DND-41 (cell line): ENCODE measurements around the gene IAPP.
"Not testable (repeated sequence)": the region's sequence is repeated elsewhere in the genome, so short reads cannot be mapped to it uniquely, and the experiment has no call there.

Experiments
- ATAC-seq: fragments of 200-7000 bp; cut with Tn5 transposase; 3 replicates; pipeline ENCODE4 v1.9.1; 2021; ENCODE audit warnings: low read depth; ENCODE audit not compliant: insufficient read depth
- DNase-seq: peaks from one replicate; pipeline ENCODE4 v3.0.0-alpha.2; 2020
- H2AFZ ChIP-seq: 2 replicates; pipeline ENCODE4 v1.6.0; 2012; ENCODE audit warnings: low read depth, low read length
- H3K27ac ChIP-seq: 2 replicates; pipeline ENCODE4 v1.5.1; 2012; ENCODE audit warnings: low read length, inconsistent platforms
- H3K27me3 ChIP-seq: fragments of 200-600 bp; sonication (generic); 2 replicates; pipeline ENCODE4 v1.6.0; 2012; ENCODE audit warnings: low read length, mild to moderate bottlenecking, inconsistent platforms; ENCODE audit not compliant: insufficient read depth, poor library complexity
- H3K36me3 ChIP-seq: 2 replicates; pipeline ENCODE4 v1.5.1; 2012; ENCODE audit warnings: low read length, inconsistent platforms; ENCODE audit not compliant: insufficient read depth
- H3K4me1 ChIP-seq: 2 replicates; pipeline ENCODE4 v1.5.1; 2012; ENCODE audit warnings: mild to moderate bottlenecking, low read length; ENCODE audit not compliant: insufficient read depth
- H3K4me2 ChIP-seq: 2 replicates; pipeline ENCODE4 v1.6.0; 2012; ENCODE audit warnings: mild to moderate bottlenecking, moderate library complexity, low read length, inconsistent platforms; ENCODE audit not compliant: insufficient read depth
- H3K4me3 ChIP-seq, 2 experiments: fragments of 200-600 bp in 1 of 2; shearing (Covaris generic) in 1 of 2; 2 replicates each; pipeline ENCODE4 v1.5.1; 2012 to 2016; ENCODE audit warnings: inconsistent platforms in 2 of 2, low read length in 2 of 2, mild to moderate bottlenecking in 2 of 2, low read depth in 1 of 2, moderate library complexity in 1 of 2
- H3K79me2 ChIP-seq: 2 replicates; pipeline ENCODE4 v1.6.0; 2012; ENCODE audit warnings: low read length, inconsistent platforms; ENCODE audit not compliant: insufficient read depth
- H3K9ac ChIP-seq: 2 replicates; pipeline ENCODE4 v1.6.0; 2012; ENCODE audit warnings: low read depth, mild to moderate bottlenecking, inconsistent platforms, low read length, moderate library complexity
- H3K9me3 ChIP-seq: 2 replicates; pipeline ENCODE4 v1.5.1; 2012; ENCODE audit warnings: low read length, moderate library complexity, mild to moderate bottlenecking, inconsistent platforms; ENCODE audit not compliant: insufficient read depth, severe bottlenecking
- H4K20me1 ChIP-seq: 2 replicates; pipeline ENCODE4 v1.6.0; 2012; ENCODE audit warnings: low read length; ENCODE audit not compliant: insufficient read depth
- EZH2 ChIP-seq: IDR thresholded peaks from 3 replicates; pipeline ENCODE4 v1.6.1; 2012; ENCODE audit warnings: borderline replicate concordance, low read depth, mild to moderate bottlenecking, moderate library complexity, low read length, inconsistent platforms; ENCODE audit not compliant: severe bottlenecking
- TF ChIP-seq, protein P1 (sequence below): IDR thresholded peaks from 2 replicates; pipeline ENCODE4 v1.5.1; 2012; ENCODE audit warnings: borderline replicate concordance, low read length, moderate library complexity, mild to moderate bottlenecking; ENCODE audit not compliant: poor library complexity, severe bottlenecking; ENCODE audit errors: extremely low read depth

IAPP gene

DNA sequence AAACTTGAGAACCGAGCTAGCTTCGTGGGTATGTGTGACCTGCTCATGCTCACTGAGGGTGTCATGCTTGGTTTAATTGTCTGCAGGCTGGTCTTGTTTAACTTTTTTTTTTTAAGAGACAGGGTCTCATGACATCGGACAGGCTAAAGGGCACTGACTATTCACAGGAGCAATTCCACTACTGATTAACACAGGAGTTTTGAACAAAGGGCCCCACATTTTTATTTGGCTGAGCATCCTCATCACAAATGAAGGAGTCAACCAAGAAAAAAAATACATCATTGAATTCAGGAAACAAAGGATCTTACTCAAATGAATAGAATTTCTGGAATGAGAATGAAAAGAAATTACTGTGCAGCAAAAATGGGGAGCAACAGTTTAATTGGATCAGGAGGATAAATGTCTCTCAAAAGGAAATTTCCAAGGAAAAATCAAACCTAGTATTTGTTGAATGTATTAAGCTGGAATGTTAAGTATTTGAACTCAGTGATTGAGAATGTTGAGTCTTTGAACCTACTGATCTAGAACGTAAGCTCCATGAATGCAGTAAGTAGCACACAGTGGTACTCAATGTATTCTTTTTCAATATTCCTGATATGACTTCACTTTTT, 43.9 kb downstream of the IAPP start:
- DNase-seq, result no peak
- H2AFZ ChIP-seq, result no peak overlapping the region
- no peak overlapping the region for H3K27ac ChIP-seq

DNA sequence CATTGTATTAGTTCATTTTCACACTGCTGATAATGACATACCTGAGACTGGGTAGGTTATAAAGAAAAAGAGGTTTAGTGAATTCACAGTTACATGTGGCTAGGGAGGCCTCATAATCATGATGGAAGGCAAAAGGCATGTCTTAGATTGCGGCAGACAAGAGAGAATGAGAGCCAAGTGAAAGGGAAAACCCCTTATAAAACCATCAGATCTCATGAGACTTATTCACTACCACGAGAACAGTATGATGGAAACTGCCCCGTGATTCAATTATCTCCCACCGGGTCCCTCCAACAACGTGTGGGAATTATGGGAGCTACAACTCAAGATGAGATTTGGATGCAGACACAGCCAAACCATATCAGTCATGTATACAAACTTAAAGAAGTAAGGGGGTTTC, 45.7 kb downstream of the IAPP start:
- not testable (repeated sequence) for H3K36me3 ChIP-seq, H3K4me3 ChIP-seq, H2AFZ ChIP-seq, H3K79me2 ChIP-seq, H3K4me2 ChIP-seq, H3K27me3 ChIP-seq, ATAC-seq, H3K27ac ChIP-seq, H3K4me1 ChIP-seq, H3K9ac ChIP-seq, H4K20me1 ChIP-seq, DNase-seq, H3K9me3 ChIP-seq

More for the DNA sequence above, 43.9 kb downstream of the IAPP start:
- Histone ChIP-seq H3K4me2 (no peak overlapping the region), H3K9me3 (no peaks in the 10 kb centered on the region), H3K27me3 (no peaks in the 10 kb centered on the region), H3K9ac (no peak overlapping the region), H4K20me1 (no peaks in the 10 kb centered on the region), H3K36me3 (no peaks in the 10 kb centered on the region), H3K4me1 (no peaks in the 10 kb centered on the region), H3K4me3 (no peak overlapping the region), H3K79me2 (no peaks in the 10 kb centered on the region)
- TF ChIP-seq EZH2, result no peak
- TF ChIP-seq, protein P1, sequence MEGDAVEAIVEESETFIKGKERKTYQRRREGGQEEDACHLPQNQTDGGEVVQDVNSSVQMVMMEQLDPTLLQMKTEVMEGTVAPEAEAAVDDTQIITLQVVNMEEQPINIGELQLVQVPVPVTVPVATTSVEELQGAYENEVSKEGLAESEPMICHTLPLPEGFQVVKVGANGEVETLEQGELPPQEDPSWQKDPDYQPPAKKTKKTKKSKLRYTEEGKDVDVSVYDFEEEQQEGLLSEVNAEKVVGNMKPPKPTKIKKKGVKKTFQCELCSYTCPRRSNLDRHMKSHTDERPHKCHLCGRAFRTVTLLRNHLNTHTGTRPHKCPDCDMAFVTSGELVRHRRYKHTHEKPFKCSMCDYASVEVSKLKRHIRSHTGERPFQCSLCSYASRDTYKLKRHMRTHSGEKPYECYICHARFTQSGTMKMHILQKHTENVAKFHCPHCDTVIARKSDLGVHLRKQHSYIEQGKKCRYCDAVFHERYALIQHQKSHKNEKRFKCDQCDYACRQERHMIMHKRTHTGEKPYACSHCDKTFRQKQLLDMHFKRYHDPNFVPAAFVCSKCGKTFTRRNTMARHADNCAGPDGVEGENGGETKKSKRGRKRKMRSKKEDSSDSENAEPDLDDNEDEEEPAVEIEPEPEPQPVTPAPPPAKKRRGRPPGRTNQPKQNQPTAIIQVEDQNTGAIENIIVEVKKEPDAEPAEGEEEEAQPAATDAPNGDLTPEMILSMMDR, result no peak
- no peak for ATAC-seq

DNA sequence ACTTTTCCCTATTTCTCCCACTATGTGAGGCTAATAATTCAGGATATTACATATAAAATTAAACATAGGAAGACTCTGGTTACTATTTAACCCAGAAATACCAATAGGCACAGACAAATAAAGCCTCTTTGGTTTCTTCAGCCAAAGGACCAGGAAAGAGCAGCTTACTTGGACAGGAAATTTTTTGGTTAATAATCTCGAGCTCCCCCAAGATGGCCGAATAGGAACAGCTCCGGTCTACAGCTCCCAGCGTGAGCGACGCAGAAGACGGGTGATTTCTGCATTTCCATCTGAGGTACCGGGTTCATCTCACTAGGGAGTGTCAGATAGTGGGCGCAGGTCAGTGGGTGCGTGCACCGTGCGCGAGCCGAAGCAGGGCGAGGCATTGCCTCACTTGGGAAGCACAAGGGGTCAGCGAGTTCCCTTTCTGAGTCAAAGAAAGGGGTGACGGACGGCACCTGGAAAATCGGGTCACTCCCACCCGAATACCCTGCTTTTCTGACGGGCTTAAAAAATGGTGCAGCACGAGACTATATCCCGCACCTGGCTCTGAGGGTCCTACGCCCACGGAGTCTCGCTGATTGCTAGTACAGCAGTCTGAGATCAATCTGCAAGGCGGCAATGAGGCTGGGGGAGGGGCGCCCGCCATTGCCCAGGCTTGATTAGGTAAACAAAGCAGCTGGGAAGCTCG, 46.5 kb downstream of the IAPP start:
- H3K79me2 ChIP-seq, H3K9ac ChIP-seq, H3K4me2 ChIP-seq, ATAC-seq, H3K4me3 ChIP-seq, H3K9me3 ChIP-seq, H3K36me3 ChIP-seq, H3K27me3 ChIP-seq, DNase-seq, H3K4me1 ChIP-seq, H4K20me1 ChIP-seq, H2AFZ ChIP-seq, H3K27ac ChIP-seq: not testable (repeated sequence)

DNA sequence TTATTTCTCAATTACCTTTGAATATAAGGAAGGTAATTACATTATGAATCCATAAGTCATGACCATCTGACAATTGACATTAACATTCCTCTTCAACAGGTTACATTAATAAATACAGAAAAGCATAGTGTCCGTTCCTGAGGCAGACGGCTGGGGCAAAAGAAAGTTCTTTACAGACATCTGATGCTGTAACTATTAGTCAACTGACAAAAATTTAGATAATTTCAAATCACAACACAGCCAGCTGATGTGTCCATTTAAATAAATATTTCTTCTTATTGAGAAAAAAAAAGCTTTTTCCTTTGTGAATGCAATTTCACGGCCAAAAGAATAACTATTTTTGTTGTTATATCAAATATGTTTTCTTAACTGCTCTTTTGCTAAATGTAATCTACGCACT, 55.5 kb downstream of the IAPP start:
- TF ChIP-seq, protein P1, result no peak
- TF ChIP-seq EZH2, result no peak
- no peak overlapping the region for H3K9ac ChIP-seq
- no peaks in the 10 kb centered on the region for H3K9me3 ChIP-seq
- H3K4me1 ChIP-seq, result no peaks in the 10 kb centered on the region
- DNase-seq (no peak), ATAC-seq (no peak)
- no peak overlapping the region for H3K4me2 ChIP-seq
- no peaks in the 10 kb centered on the region for H4K20me1 ChIP-seq
- no peak overlapping the region for H3K4me3 ChIP-seq
- no peak overlapping the region for H3K27ac ChIP-seq
- H2AFZ ChIP-seq, result no peak overlapping the region
- peaks cover 2% of the 10 kb centered on the region for H3K27me3 ChIP-seq
- H3K79me2 ChIP-seq, result no peaks in the 10 kb centered on the region
- H3K36me3 ChIP-seq, result no peaks in the 10 kb centered on the region
